IMR-90 (cell line): Measurements from ENCODE around the gene POM121L2. TPM values are rescaled to one million over a fixed set of nuclear protein-coding genes. Genes with fewer than 3 reads are reported as not detected.

ENCODE experiments used
- ATAC-seq: fragments of 200-7000 bp; cut with Tn5 transposase; 2 replicates; pipeline ENCODE4 v1.9.1; 2020; ENCODE audit warnings: low read depth, mild to moderate bottlenecking, moderate library complexity
- BruUV-seq: library from RNA; stranded (reverse); fragments of 400-500 nt; replicated peaks from 2 replicates; lab custom pipeline; 2021; lab: Mats Ljungman, UMichigan
- CTCF ChIA-PET: fragments of 300-600 bp; formaldehyde crosslinking; extraction: SDS; loops from one replicate; lab custom pipeline; 2021; ENCODE audit warnings: antibody characterized with exemption; lab: Yijun Ruan, JAX
- POLR2A ChIA-PET: fragments of 300-600 bp; sonication (Branson Sonifier 250); formaldehyde crosslinking; loops from one replicate; lab custom pipeline; 2022; ENCODE audit warnings: antibody characterized with exemption; ENCODE audit not compliant: unreplicated experiment; lab: Charles Lee
- DNase-seq: peaks from one replicate; pipeline ENCODE4 v3.0.0; 2013
- H2AFZ ChIP-seq: replicated peaks from 2 replicates; pipeline ENCODE3; 2013; ENCODE audit warnings: low read length, mild to moderate bottlenecking; ENCODE audit not compliant: poor library complexity
- H2AK5ac ChIP-seq: 2 replicates; pipeline ENCODE4 v1.6.1; 2013; ENCODE audit warnings: low read depth, low read length, inconsistent platforms
- H2AK9ac ChIP-seq: replicated peaks from 2 replicates; pipeline ENCODE3; 2013; ENCODE audit warnings: mild to moderate bottlenecking, low read depth, low read length, moderate library complexity; ENCODE audit not compliant: poor library complexity
- H2BK120ac ChIP-seq: 2 replicates; pipeline ENCODE4 v1.6.1; 2013; ENCODE audit warnings: low read depth, low read length, inconsistent platforms
- H2BK15ac ChIP-seq: 3 replicates; pipeline ENCODE4 v1.6.1; 2013; ENCODE audit warnings: low read depth, low read length, inconsistent platforms
- H2BK20ac ChIP-seq: 2 replicates; pipeline ENCODE4 v1.6.1; 2013; ENCODE audit warnings: low read depth, mild to moderate bottlenecking, inconsistent platforms, low read length, moderate library complexity
- H2BK5ac ChIP-seq: 2 replicates; pipeline ENCODE4 v1.6.1; 2013; ENCODE audit warnings: mild to moderate bottlenecking, low read depth, low read length, inconsistent platforms; ENCODE audit not compliant: poor library complexity, severe bottlenecking
- H3K14ac ChIP-seq: replicated peaks from 2 replicates; pipeline ENCODE4 v1.6.1; 2013; ENCODE audit warnings: low read depth, low read length, inconsistent platforms
- H3K18ac ChIP-seq: 2 replicates; pipeline ENCODE4 v1.6.1; 2013; ENCODE audit warnings: low read depth, low read length, control low read depth
- H3K23ac ChIP-seq: 2 replicates; pipeline ENCODE4 v1.6.1; 2013; ENCODE audit warnings: low read depth, low read length, inconsistent platforms
- H3K27ac ChIP-seq: 2 replicates; pipeline ENCODE4 v1.5.1; 2013; ENCODE audit warnings: mild to moderate bottlenecking, control low read depth, low read length; ENCODE audit not compliant: insufficient read depth
- H3K27me3 ChIP-seq: 2 replicates; pipeline ENCODE4 v1.6.1; 2013; ENCODE audit warnings: low read length; ENCODE audit not compliant: control insufficient read depth, insufficient read depth
- H3K36me3 ChIP-seq: 2 replicates; pipeline ENCODE4 v1.6.1; 2013; ENCODE audit warnings: low read length, mixed read lengths; ENCODE audit not compliant: control insufficient read depth, insufficient read depth
- H3K4ac ChIP-seq: 2 replicates; pipeline ENCODE4 v1.6.1; 2013; ENCODE audit warnings: low read depth, low read length, inconsistent platforms
- H3K4me1 ChIP-seq: 2 replicates; pipeline ENCODE4 v1.6.1; 2013; ENCODE audit warnings: low read length, mixed read lengths; ENCODE audit not compliant: control insufficient read depth, insufficient read depth
- H3K4me2 ChIP-seq: 2 replicates; pipeline ENCODE4 v1.6.1; 2013; ENCODE audit warnings: low read depth, mild to moderate bottlenecking, control low read depth, low read length, moderate library complexity
- H3K4me3 ChIP-seq: 2 replicates; pipeline ENCODE4 v1.5.1; 2013; ENCODE audit warnings: low read depth, mild to moderate bottlenecking, control low read depth, low read length, moderate library complexity; ENCODE audit not compliant: insufficient read depth
- H3K56ac ChIP-seq: 2 replicates; pipeline ENCODE4 v1.6.1; 2013; ENCODE audit warnings: low read length, inconsistent platforms; ENCODE audit not compliant: insufficient read depth; ENCODE audit errors: extremely low read depth
- H3K79me1 ChIP-seq, 2 experiments: 2 replicates each; pipeline ENCODE4 v1.6.1; 2013; ENCODE audit warnings: low read length in 2 of 2, inconsistent platforms in 1 of 2, low read depth in 1 of 2
- H3K9ac ChIP-seq: 2 replicates; pipeline ENCODE4 v1.6.1; 2013; ENCODE audit warnings: low read depth, low read length, control low read depth
- H3K9me1 ChIP-seq: 2 replicates; pipeline ENCODE4 v1.6.1; 2013; ENCODE audit warnings: low read length, inconsistent platforms; ENCODE audit not compliant: insufficient read depth
- H3K9me3 ChIP-seq: 2 replicates; pipeline ENCODE4 v1.6.1; 2013; ENCODE audit warnings: low read length; ENCODE audit not compliant: control insufficient read depth, insufficient read depth
- H4K20me1 ChIP-seq: 2 replicates; pipeline ENCODE4 v1.6.1; 2013; ENCODE audit warnings: low read length, inconsistent platforms; ENCODE audit not compliant: insufficient read depth
- H4K5ac ChIP-seq: 2 replicates; pipeline ENCODE4 v1.6.1; 2013; ENCODE audit warnings: mild to moderate bottlenecking, low read depth, low read length, control low read depth
- H4K8ac ChIP-seq, 2 experiments: 2 replicates each; pipeline ENCODE4 v1.6.1; 2013; ENCODE audit warnings: low read depth in 2 of 2, low read length in 2 of 2, control low read depth in 1 of 2, inconsistent platforms in 1 of 2
- H4K91ac ChIP-seq: 2 replicates; pipeline ENCODE4 v1.6.1; 2013; ENCODE audit warnings: low read depth, low read length, inconsistent platforms; ENCODE audit not compliant: insufficient read depth
- CHD1 ChIP-seq: IDR thresholded peaks from 2 replicates; pipeline ENCODE4 v1.6.1; 2012; ENCODE audit warnings: low read depth, low read length, improper control_type of control experiment
- CTCF ChIP-seq: conservative IDR thresholded peaks from 2 replicates; pipeline ENCODE4 v1.5.1; 2012; ENCODE audit warnings: mild to moderate bottlenecking, low read depth, low read length, improper control_type of control experiment
- MAZ ChIP-seq: IDR thresholded peaks from 2 replicates; pipeline ENCODE4 v1.6.1; 2012; ENCODE audit warnings: low read depth, mild to moderate bottlenecking, low read length, improper control_type of control experiment, moderate library complexity, borderline replicate concordance
- MXI1 ChIP-seq: IDR thresholded peaks from 2 replicates; pipeline ENCODE4 v1.6.1; 2012; ENCODE audit warnings: low read depth, mild to moderate bottlenecking, low read length, moderate library complexity, borderline replicate concordance
- NFE2L2 ChIP-seq: fragments of 150-350 bp; IDR thresholded peaks from 2 replicates; pipeline ENCODE4 v1.6.1; 2016; ENCODE audit warnings: low read depth, mild to moderate bottlenecking, low read length
- RAD21 ChIP-seq: IDR thresholded peaks from 2 replicates; pipeline ENCODE4 v1.6.1; 2012; ENCODE audit warnings: low read length, improper control_type of control experiment
- RFX5 ChIP-seq: IDR thresholded peaks from 2 replicates; pipeline ENCODE4 v1.8.0; 2012; ENCODE audit warnings: low read depth, mild to moderate bottlenecking, low read length, moderate library complexity
- SMC3 ChIP-seq: fragments of 150-350 bp; IDR thresholded peaks from 2 replicates; pipeline ENCODE4 v1.6.1; 2016; ENCODE audit warnings: low read depth, mild to moderate bottlenecking, antibody characterized with exemption, low read length, moderate library complexity
- WGBS, 2 experiments: methylation state at CpG; one replicate each; pipeline versions ENCODE4 v1.1.5 to v1.1.7; 2013; ENCODE audit warnings: missing lambda C conversion rate in 2 of 2; ENCODE audit not compliant: insufficient read length in 1 of 2; ENCODE audit errors: extremely low coverage in 2 of 2; 5-methylcytosine and 5-hydroxymethylcytosine counted together
- dilution Hi-C: fragments of 300-500 bp; cut with HindIII; formaldehyde crosslinking; loops from one replicate; pipeline ENCODE4 v1.14.3; 2018; ENCODE audit warnings: low sequenced_read_pairs; ENCODE audit not compliant: unreplicated experiment
- in situ Hi-C: fragments of 300-500 bp; cut with MboI; formaldehyde crosslinking; loops from 3 replicates; pipeline ENCODE4 v1.14.3; 2019; ENCODE audit warnings: low sequenced_read_pairs, inconsistent platforms, mixed read lengths
- intact Hi-C: fragments of 100-400 bp; cut with micrococcal nuclease; formaldehyde crosslinking; loops from 2 replicates; pipeline ENCODE4 v1.10.0; 2022
- polyA plus RNA-seq, 3 experiments: library from polyadenylated mRNA; depleted of rRNA; stranded (reverse); fragments of >200 nt; gene quantifications; 2 replicates each; pipeline ENCODE4 v1.2.3, GENCODE V29; 2012; ENCODE audit warnings: low replicate concordance in 1 of 3
- total RNA-seq: library from RNA; depleted of rRNA; stranded (reverse); fragments of >200 nt; gene quantifications from 2 replicates; pipeline ENCODE4 v1.2.3, GENCODE V29; 2012

Gene POM121L2
- total and polyA plus RNA-seq, 2 of the 4 experiments (the other 2 are of a cell fraction) = not detected

- no TSS peak for BruUV-seq
- no peak overlapping the region for H3K23ac ChIP-seq
- no peak overlapping the region for H2AFZ ChIP-seq
- 0 out of 2 replicates have a peak, but pooled peaks cover 3% of the 10 kb centered on the region for H4K20me1 ChIP-seq
- CTCF ChIA-PET = no interaction called here
- no peak overlapping the region for H4K5ac ChIP-seq
- no peak overlapping the region for H2BK120ac ChIP-seq
- H2BK5ac ChIP-seq = no peak overlapping the region
- H4K8ac ChIP-seq = no peak overlapping the region
- no peaks in the 10 kb centered on the region for H3K4me1 ChIP-seq
- POLR2A ChIA-PET = no interaction called here
- H3K79me1 ChIP-seq = no peaks in the 10 kb centered on the region
- H3K4me3 ChIP-seq = no peak overlapping the region
- peak; percentile 44; the same call in 1 of the 2 replicates for ATAC-seq
- H3K9ac ChIP-seq = no peak overlapping the region
- in situ Hi-C loops (no loop called here), dilution Hi-C loops (no loop called here), intact Hi-C loops (no loop called here)
- H3K9me3 ChIP-seq = no peaks in the 10 kb centered on the region
- H4K91ac ChIP-seq = no peak overlapping the region
- no peak overlapping the region for H2BK15ac ChIP-seq
- no peak overlapping the region for H2AK5ac ChIP-seq
- H3K14ac ChIP-seq = no peak overlapping the region
- H3K18ac ChIP-seq = no peak overlapping the region
- 0 out of 2 replicates have a peak overlapping the region, but pooled peaks have one; percentile 29 for H3K4me2 ChIP-seq
- no peak overlapping the region for H2AK9ac ChIP-seq
- H3K27ac ChIP-seq = no peak overlapping the region
- no peak for TF ChIP-seq MXI1
- no peak for TF ChIP-seq CHD1
- TF ChIP-seq RFX5 = no peak
- TF ChIP-seq CTCF = no peak
- TF ChIP-seq NFE2L2 = no peak
- TF ChIP-seq RAD21 = no peak
- TF ChIP-seq MAZ = no peak
- no peak for TF ChIP-seq SMC3
- no peak for DNase-seq
- WGBS, 2 experiments = 19% methylated on average over 13 of the region's 36 CpGs; no CpG with 5 or more reads in 1 of the 2 experiments
- H3K56ac ChIP-seq = no peak overlapping the region
- H3K4ac ChIP-seq = no peak overlapping the region
- H3K9me1 ChIP-seq = no peaks in the 10 kb centered on the region; the same call in 1 of the 2 replicates
- H2BK20ac ChIP-seq = no peak overlapping the region
- no peaks in the 10 kb centered on the region for H3K36me3 ChIP-seq
- H3K27me3 ChIP-seq = peaks cover 6% of the 10 kb centered on the region
These were observed 36.8 kb downstream of the POM121L2 start for GRCh38 chr6:27275025-27275956.
